BLaER1 treated with 17β-estradiol and CSF1 and Interleukin-3, amounts not matched to agents 10 nM and 100 nM (cell line): Measurements from ENCODE around the gene IL22.

Experiments used
- H3K27ac ChIP-seq, 11 experiments: shearing (Covaris generic); formaldehyde crosslinking; 2 replicates each; pipeline ENCODE4 v1.8.1; 2022
- H3K27me3 ChIP-seq, 11 experiments: shearing (Covaris generic); formaldehyde crosslinking; 2 replicates each; pipeline ENCODE4 v1.8.1; 2022
- H3K36me3 ChIP-seq, 11 experiments: shearing (Covaris generic); formaldehyde crosslinking; 2 replicates each; pipeline ENCODE4 v1.8.1; 2022
- H3K4me1 ChIP-seq, 10 experiments: shearing (Covaris generic); formaldehyde crosslinking; 2 replicates each; pipeline ENCODE4 v1.8.1; 2022
- H3K4me2 ChIP-seq, 11 experiments: shearing (Covaris generic); formaldehyde crosslinking; 2 replicates each; pipeline ENCODE4 v1.8.1; 2022
- H3K4me3 ChIP-seq, 10 experiments: shearing (Covaris generic); formaldehyde crosslinking; 2 replicates each; pipeline ENCODE4 v1.8.1; 2022
- H3K9ac ChIP-seq, 11 experiments: shearing (Covaris generic); formaldehyde crosslinking; 2 replicates each; pipeline ENCODE4 v1.8.1; 2022
- H3K9me3 ChIP-seq, 11 experiments: shearing (Covaris generic); formaldehyde crosslinking; replicated peaks in 1 of 11; 2 replicates each; pipeline ENCODE4 v1.8.1; 2022
- H4K20me1 ChIP-seq, 11 experiments: shearing (Covaris generic); formaldehyde crosslinking; 2 replicates each; pipeline ENCODE4 v1.8.1; 2022
- Cebpa-rat ChIP-seq, 11 experiments: shearing (Covaris generic); IDR thresholded peaks; 2 replicates each; pipeline ENCODE4 v1.8.1; 2022

The IL22 gene

DNA sequence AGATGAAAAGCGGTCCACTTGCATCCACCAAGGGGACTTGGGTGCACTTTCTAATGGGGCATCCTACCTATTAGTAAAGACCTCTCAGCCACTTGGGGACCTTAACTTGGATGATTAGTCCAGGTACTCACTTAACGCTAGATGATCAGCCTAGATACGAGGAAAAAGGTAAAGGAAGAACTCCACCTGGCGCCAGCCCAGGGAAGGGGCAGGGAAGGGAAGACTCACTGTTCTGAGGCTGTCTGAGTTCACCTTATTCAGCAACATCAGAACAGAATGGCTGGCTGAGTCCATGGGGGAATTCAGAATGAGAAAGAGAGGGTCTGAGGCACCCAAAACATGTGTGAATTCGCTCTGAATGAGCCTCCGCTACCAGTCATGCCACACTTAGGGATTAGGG is 7.1 kb downstream of the IL22 start:
- Histone ChIP-seq H3K9ac (no peak overlapping the region), H3K36me3 (no peaks in the 10 kb centered on the region), H3K9me3 (peaks cover 0 to 5% (median 0%) of the 10 kb centered on the region in 11 experiments; a peak in 3 of 22 replicates), H3K4me2 (no peak overlapping the region), H3K4me3 (no peak overlapping the region), H3K27ac (no peak overlapping the region), H3K27me3 (no peaks in the 10 kb centered on the region), H3K4me1 (peaks cover 0 to 8% (median 2%) of the 10 kb centered on the region in 10 experiments; a peak in 13 of 20 replicates), H4K20me1 (no peaks in the 10 kb centered on the region)
- TF ChIP-seq Cebpa-rat (IDR thresholded peaks at IDR 0.05) = no peak

DNA sequence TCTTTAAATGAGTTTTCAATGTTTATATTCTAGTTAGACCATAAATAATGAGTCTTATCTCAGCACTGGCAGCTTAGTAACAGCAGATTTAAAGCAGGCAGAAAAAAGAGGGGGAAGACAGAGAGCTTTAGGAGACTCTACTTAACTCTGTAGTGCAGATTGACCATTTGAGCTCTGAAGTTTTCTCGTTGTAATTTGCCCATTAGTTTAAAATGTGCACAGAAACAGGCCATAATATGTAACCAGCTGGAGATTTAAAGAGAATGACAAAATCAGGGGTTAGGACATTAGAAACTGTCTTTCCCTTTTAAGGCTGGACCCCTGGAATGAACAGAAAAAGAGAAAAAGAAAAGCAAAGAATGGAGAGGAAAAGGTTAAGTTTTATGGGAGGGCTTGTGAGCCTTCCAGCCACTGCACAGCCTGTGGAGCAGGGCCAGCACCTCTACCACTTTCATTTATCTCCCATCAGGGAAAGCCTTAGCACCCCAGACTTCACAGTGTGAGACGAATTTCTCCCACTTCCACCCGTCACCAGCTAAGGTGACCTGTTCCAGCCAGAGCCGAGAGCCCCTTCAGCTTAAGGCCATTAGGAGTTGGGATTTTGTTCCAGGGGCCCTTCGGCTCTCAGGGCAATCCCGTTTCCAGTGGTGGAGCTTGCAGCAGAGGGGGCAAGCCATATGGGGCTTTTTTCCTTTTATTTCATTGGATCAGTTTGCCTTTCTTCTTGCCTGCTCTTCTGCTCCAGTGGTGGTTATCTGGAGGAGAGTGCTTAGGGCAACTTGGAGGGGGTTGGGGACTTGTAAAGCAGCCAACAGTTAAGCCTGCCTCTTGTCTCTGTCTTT is 8.0 kb downstream of the IL22 start:
- H3K9ac ChIP-seq = no peak overlapping the region
- H3K27ac ChIP-seq = no peak overlapping the region
- no peaks in the 10 kb centered on the region for H4K20me1 ChIP-seq
- peaks cover 0 to 5% (median 0%) of the 10 kb centered on the region in 11 experiments; a peak in 3 of 22 replicates for H3K9me3 ChIP-seq
- H3K4me3 ChIP-seq = no peak overlapping the region
- no peaks in the 10 kb centered on the region for H3K36me3 ChIP-seq
- H3K4me1 ChIP-seq = peaks cover 4 to 17% (median 11%) of the 10 kb centered on the region in 10 experiments; a peak in 19 of 20 replicates
- no peak overlapping the region for H3K4me2 ChIP-seq
- no peaks in the 10 kb centered on the region for H3K27me3 ChIP-seq
- TF ChIP-seq Cebpa-rat (IDR thresholded peaks at IDR 0.05) = no peak

- Histone ChIP-seq H3K27me3 (no peaks in the 10 kb centered on the region), H3K4me1 (peaks cover 7 to 25% (median 16%) of the 10 kb centered on the region in 10 experiments), H3K36me3 (no peaks in the 10 kb centered on the region), H3K9ac (no peak overlapping the region), H3K9me3 (peaks cover 0 to 5% (median 0%) of the 10 kb centered on the region in 11 experiments; a peak in 3 of 22 replicates), H3K4me3 (no peak overlapping the region), H3K27ac (no peak overlapping the region), H4K20me1 (no peaks in the 10 kb centered on the region), H3K4me2 (no peak overlapping the region)
- TF ChIP-seq Cebpa-rat (IDR thresholded peaks at IDR 0.05) = no peak
These were observed 10.6 kb downstream of the IL22 start for GRCh38 chr12:68242777-68243176.

DNA sequence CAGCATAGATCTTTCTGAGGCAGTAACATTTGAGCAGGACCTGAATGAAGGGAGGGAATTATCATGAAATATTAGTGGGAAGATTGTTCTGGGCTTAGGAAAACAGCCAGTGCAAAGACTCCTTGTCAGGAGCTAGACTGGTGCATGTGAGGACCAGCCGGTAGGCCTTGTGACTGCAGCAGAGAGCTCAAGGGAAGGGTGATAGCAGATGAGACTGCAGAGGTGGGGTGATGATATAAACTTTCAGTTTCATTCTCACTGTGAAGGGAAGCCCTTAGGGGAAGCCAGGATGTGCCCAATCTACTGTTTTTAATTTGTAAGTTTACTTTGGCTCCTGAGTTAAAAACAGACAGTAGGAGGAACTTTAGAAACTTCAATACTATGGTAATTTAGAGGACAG is 12.4 kb downstream of the IL22 start:
- H3K4me1 ChIP-seq = peaks cover 24 to 43% (median 34%) of the 10 kb centered on the region in 10 experiments
- no peak for TF ChIP-seq Cebpa-rat (IDR thresholded peaks at IDR 0.05)
- H3K27ac ChIP-seq = 0 out of 22 replicates have a peak overlapping the region, but pooled peaks of 1 of the 11 experiments have one; percentile 12
- no peak overlapping the region for H3K9ac ChIP-seq
- H3K9me3 ChIP-seq = 0 out of 22 replicates have a peak, but pooled peaks cover 0 to 3% (median 0%) of the 10 kb centered on the region in 11 experiments
- H3K4me2 ChIP-seq = peak overlapping the region; percentile 2 to 57 (median 26); a peak in 19 of 22 replicates
- no peak overlapping the region for H3K4me3 ChIP-seq
- no peaks in the 10 kb centered on the region for H3K27me3 ChIP-seq
- no peaks in the 10 kb centered on the region for H4K20me1 ChIP-seq
- H3K36me3 ChIP-seq = no peaks in the 10 kb centered on the region

GRCh38 chr12:68240079-68240478 is 13.3 kb downstream of the IL22 start:
- Histone ChIP-seq H3K4me1 (peaks cover 24 to 45% (median 34%) of the 10 kb centered on the region in 10 experiments), H3K4me2 (peak overlapping the region in 6 of 11 experiments; percentile 2 to 57 (median 40); a peak in 6 of 22 replicates), H4K20me1 (no peaks in the 10 kb centered on the region), H3K9me3 (0 out of 22 replicates have a peak, but pooled peaks cover 0 to 3% (median 0%) of the 10 kb centered on the region in 11 experiments), H3K27ac (no peak overlapping the region; a peak in 1 of 22 replicates), H3K36me3 (no peaks in the 10 kb centered on the region), H3K9ac (no peak overlapping the region), H3K27me3 (no peaks in the 10 kb centered on the region), H3K4me3 (no peak overlapping the region)
- TF ChIP-seq Cebpa-rat (IDR thresholded peaks at IDR 0.05) = no peak

DNA sequence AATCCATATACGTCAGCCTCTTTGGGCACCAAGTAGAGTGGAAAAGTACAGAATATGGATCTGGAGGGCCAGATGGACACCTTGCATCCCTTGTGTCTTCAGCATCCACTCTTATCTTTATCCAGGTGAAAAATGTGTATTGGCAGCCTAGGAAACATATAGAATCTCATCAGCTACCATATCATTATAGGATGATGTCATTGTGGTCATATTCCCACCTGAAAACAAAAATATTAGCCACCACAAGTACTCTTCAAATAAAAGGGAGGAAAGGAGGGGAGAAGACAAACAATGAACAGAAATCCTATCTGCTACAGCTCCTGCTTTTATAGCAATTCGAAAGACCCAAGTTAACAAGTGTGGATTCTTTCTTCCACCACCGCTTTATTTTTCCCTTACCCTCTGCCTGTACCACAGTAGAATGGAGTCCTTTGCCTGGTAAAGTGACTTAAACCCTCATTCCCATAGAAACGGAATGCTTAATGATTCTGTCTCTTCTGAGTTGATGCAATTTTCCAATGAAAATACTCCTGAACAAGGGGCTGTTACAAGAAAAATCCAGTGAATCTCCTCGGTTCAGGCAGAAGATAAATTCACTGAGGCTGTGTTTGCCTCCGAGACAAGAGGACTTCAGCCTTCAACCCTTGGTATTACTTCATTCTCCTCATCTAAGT is 14.0 kb downstream of the IL22 start:
- H3K27ac ChIP-seq = no peak overlapping the region
- H3K27me3 ChIP-seq = no peaks in the 10 kb centered on the region
- no peak overlapping the region for H3K9ac ChIP-seq
- no peaks in the 10 kb centered on the region for H3K36me3 ChIP-seq
- no peak overlapping the region for H3K4me2 ChIP-seq
- H3K9me3 ChIP-seq = 0 out of 22 replicates have a peak, but pooled peaks cover 0 to 3% (median 0%) of the 10 kb centered on the region in 11 experiments
- no peaks in the 10 kb centered on the region for H4K20me1 ChIP-seq
- H3K4me3 ChIP-seq = no peak overlapping the region
- H3K4me1 ChIP-seq = peaks cover 24 to 45% (median 34%) of the 10 kb centered on the region in 10 experiments
- TF ChIP-seq Cebpa-rat (IDR thresholded peaks at IDR 0.05) = no peak

- Histone ChIP-seq H3K4me3 (no peak overlapping the region), H3K36me3 (no peaks in the 10 kb centered on the region), H3K27ac (peak overlapping the region in 1 of 11 experiments; percentile 29; a peak in 1 of 22 replicates), H3K27me3 (no peaks in the 10 kb centered on the region), H3K4me1 (peaks cover 24 to 45% (median 34%) of the 10 kb centered on the region in 10 experiments), H3K9ac (peak overlapping the region in 2 of 11 experiments; percentile 29 to 64; a peak in 1 of 22 replicates), H3K9me3 (0 out of 22 replicates have a peak, but pooled peaks cover 0 to 3% (median 0%) of the 10 kb centered on the region in 11 experiments), H4K20me1 (no peaks in the 10 kb centered on the region), H3K4me2 (peak overlapping the region; percentile 71 to 93 (median 83); a peak in 20 of 22 replicates)
- TF ChIP-seq Cebpa-rat (IDR thresholded peaks at IDR 0.05) = no peak
These were observed 15.8 kb downstream of the IL22 start for GRCh38 chr12:68237619-68238018.

- Histone ChIP-seq H3K4me2 (peak overlapping the region; percentile 71 to 93 (median 83)), H3K9ac (peak overlapping the region in 7 of 11 experiments; percentile 38 to 64 (median 46); a peak in 14 of 22 replicates), H3K4me3 (peak overlapping the region; percentile 19 to 62 (median 50); a peak in 18 of 20 replicates)
These were observed 16.3 kb downstream of the IL22 start for GRCh38 chr12:68237078-68237477.

More at GRCh38 chr12:68237078-68237477, 16.3 kb downstream of the IL22 start:
- no peaks in the 10 kb centered on the region for H3K27me3 ChIP-seq
- no peaks in the 10 kb centered on the region for H3K36me3 ChIP-seq
- 0 out of 22 replicates have a peak, but pooled peaks cover 0 to 3% (median 0%) of the 10 kb centered on the region in 11 experiments for H3K9me3 ChIP-seq
- peak overlapping the region in 10 of 11 experiments; percentile 25 to 58 (median 36); a peak in 15 of 22 replicates for H3K27ac ChIP-seq
- H4K20me1 ChIP-seq = no peaks in the 10 kb centered on the region
- TF ChIP-seq Cebpa-rat (IDR thresholded peaks at IDR 0.05) = no peak
- peaks cover 24 to 45% (median 34%) of the 10 kb centered on the region in 10 experiments for H3K4me1 ChIP-seq
